ENCODE measurements around the gene EDC3.

GRCh38 chr15:74630284-74631086 lies 65.3 kb downstream of the EDC3 start:
- TF ChIP-seq RAD21 (conservative IDR thresholded peaks at IDR 0.05 in 1 of 2, IDR thresholded peaks at IDR 0.05 in 1 of 2) (no peak), CEBPB (IDR thresholded peaks at IDR 0.05) (no peak), POLR2A (IDR thresholded peaks at IDR 0.05; ENCODE audit: low read length) (no peak), HDAC2 (IDR thresholded peaks at IDR 0.05) (no peak), CTCF (IDR thresholded peaks at IDR 0.05) (no peak), MAZ (IDR thresholded peaks at IDR 0.05; ENCODE audit: borderline replicate concordance, low read depth, low read length) (no peak), SMC3 (IDR thresholded peaks at IDR 0.05) (no peak), CBX2 (IDR thresholded peaks at IDR 0.05; ENCODE audit: borderline replicate concordance, low read depth) (no peak), KDM1A (IDR thresholded peaks at IDR 0.05; ENCODE audit: low read depth) (no peak), SREBF2 (IDR thresholded peaks at IDR 0.05) (no peak)
- TF ChIP-seq, protein P1, sequence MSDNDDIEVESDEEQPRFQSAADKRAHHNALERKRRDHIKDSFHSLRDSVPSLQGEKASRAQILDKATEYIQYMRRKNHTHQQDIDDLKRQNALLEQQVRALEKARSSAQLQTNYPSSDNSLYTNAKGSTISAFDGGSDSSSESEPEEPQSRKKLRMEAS (IDR thresholded peaks at IDR 0.05): no peak
- TF ChIP-seq, protein P2, sequence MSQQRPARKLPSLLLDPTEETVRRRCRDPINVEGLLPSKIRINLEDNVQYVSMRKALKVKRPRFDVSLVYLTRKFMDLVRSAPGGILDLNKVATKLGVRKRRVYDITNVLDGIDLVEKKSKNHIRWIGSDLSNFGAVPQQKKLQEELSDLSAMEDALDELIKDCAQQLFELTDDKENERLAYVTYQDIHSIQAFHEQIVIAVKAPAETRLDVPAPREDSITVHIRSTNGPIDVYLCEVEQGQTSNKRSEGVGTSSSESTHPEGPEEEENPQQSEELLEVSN (IDR thresholded peaks at IDR 0.05; ENCODE audit: borderline replicate concordance, low read depth): no peak
- TF ChIP-seq, protein P3, sequence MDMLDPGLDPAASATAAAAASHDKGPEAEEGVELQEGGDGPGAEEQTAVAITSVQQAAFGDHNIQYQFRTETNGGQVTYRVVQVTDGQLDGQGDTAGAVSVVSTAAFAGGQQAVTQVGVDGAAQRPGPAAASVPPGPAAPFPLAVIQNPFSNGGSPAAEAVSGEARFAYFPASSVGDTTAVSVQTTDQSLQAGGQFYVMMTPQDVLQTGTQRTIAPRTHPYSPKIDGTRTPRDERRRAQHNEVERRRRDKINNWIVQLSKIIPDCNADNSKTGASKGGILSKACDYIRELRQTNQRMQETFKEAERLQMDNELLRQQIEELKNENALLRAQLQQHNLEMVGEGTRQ (IDR thresholded peaks at IDR 0.05): no peak

Measured in A549 (cell line).